Stomach (tissue), 4 donors: ENCODE measurements around the gene OCRL.

Experiments used
- POLR2A ChIP-seq, 4 donors: fragments of 450-650 bp; IDR thresholded peaks; one replicate each; pipeline ENCODE4 v1.6.1; 2016; ENCODE audit warnings: antibody characterized with exemption in 4 of 4, control low read depth in 2 of 4, mild to moderate bottlenecking in 1 of 4, moderate library complexity in 1 of 4
- TF ChIP-seq, protein P1 (sequence below), 7 experiments: fragments of 450-650 bp in 4 of 7; fragments of 200-600 bp in 3 of 7; sonication (generic) in 3 of 7; IDR thresholded peaks; one replicate each; pipeline ENCODE4 v1.5.1; 2016 to 2019; ENCODE audit warnings: antibody characterized with exemption in 7 of 7, control low read depth in 2 of 7, mild to moderate bottlenecking in 1 of 7

DNA sequence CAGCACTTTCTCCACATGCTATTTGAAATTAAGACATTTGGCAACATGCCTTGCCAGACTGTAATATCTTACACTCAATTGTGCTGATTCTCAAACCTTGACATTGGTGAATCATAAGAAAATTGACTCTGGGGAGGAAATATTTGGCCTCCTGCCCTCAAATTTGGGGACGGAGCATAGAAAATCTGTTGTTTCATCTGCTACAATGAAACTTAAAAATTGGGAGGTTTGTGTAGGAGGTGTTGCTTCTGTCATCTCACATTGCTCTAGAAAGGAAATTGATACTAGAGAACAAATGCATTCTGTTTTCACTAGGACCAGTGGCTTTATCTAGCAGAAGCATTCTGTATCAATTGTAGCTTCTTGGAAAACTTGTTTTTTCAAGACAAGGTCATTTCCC is 5.3 kb downstream of the OCRL start:
- TF ChIP-seq POLR2A (IDR thresholded peaks at IDR 0.05): no peak
- TF ChIP-seq, protein P1, sequence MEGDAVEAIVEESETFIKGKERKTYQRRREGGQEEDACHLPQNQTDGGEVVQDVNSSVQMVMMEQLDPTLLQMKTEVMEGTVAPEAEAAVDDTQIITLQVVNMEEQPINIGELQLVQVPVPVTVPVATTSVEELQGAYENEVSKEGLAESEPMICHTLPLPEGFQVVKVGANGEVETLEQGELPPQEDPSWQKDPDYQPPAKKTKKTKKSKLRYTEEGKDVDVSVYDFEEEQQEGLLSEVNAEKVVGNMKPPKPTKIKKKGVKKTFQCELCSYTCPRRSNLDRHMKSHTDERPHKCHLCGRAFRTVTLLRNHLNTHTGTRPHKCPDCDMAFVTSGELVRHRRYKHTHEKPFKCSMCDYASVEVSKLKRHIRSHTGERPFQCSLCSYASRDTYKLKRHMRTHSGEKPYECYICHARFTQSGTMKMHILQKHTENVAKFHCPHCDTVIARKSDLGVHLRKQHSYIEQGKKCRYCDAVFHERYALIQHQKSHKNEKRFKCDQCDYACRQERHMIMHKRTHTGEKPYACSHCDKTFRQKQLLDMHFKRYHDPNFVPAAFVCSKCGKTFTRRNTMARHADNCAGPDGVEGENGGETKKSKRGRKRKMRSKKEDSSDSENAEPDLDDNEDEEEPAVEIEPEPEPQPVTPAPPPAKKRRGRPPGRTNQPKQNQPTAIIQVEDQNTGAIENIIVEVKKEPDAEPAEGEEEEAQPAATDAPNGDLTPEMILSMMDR (IDR thresholded peaks at IDR 0.05): no peak
